ENCODE measurements around the gene HRH2. TPM values are rescaled to one million over a fixed set of nuclear protein-coding genes. Genes with fewer than 3 reads are reported as not detected.
"Not testable (repeated sequence)": the region's sequence is repeated elsewhere in the genome, so short reads cannot be mapped to it uniquely, and the experiment has no call there.

The HRH2 gene
- total RNA-seq, 1 experiment from 2014 or later, result 9.3 TPM

GRCh38 chr5:175753536-175754402, 95.9 kb downstream of the HRH2 start (continued):
- TF ChIP-seq, protein P1, sequence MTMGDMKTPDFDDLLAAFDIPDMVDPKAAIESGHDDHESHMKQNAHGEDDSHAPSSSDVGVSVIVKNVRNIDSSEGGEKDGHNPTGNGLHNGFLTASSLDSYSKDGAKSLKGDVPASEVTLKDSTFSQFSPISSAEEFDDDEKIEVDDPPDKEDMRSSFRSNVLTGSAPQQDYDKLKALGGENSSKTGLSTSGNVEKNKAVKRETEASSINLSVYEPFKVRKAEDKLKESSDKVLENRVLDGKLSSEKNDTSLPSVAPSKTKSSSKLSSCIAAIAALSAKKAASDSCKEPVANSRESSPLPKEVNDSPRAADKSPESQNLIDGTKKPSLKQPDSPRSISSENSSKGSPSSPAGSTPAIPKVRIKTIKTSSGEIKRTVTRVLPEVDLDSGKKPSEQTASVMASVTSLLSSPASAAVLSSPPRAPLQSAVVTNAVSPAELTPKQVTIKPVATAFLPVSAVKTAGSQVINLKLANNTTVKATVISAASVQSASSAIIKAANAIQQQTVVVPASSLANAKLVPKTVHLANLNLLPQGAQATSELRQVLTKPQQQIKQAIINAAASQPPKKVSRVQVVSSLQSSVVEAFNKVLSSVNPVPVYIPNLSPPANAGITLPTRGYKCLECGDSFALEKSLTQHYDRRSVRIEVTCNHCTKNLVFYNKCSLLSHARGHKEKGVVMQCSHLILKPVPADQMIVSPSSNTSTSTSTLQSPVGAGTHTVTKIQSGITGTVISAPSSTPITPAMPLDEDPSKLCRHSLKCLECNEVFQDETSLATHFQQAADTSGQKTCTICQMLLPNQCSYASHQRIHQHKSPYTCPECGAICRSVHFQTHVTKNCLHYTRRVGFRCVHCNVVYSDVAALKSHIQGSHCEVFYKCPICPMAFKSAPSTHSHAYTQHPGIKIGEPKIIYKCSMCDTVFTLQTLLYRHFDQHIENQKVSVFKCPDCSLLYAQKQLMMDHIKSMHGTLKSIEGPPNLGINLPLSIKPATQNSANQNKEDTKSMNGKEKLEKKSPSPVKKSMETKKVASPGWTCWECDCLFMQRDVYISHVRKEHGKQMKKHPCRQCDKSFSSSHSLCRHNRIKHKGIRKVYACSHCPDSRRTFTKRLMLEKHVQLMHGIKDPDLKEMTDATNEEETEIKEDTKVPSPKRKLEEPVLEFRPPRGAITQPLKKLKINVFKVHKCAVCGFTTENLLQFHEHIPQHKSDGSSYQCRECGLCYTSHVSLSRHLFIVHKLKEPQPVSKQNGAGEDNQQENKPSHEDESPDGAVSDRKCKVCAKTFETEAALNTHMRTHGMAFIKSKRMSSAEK (CRISPR knock-in tag; IDR thresholded peaks at IDR 0.05; ENCODE audit: borderline replicate concordance), result no peak
- TF ChIP-seq MXD4 (CRISPR knock-in tag; IDR thresholded peaks at IDR 0.05; ENCODE audit: borderline replicate concordance) (no peak), CBFB (CRISPR knock-in tag; IDR thresholded peaks at IDR 0.05; ENCODE audit: low read depth) (no peak), TEAD4 (CRISPR knock-in tag; IDR thresholded peaks at IDR 0.05) (no peak), EMX1 (CRISPR knock-in tag; IDR thresholded peaks at IDR 0.05) (no peak), GABPB1 (CRISPR knock-in tag; IDR thresholded peaks at IDR 0.05) (no peak), SMAD3 (CRISPR knock-in tag; IDR thresholded peaks at IDR 0.05; ENCODE audit: borderline replicate concordance) (no peak), RELA (CRISPR knock-in tag; IDR thresholded peaks at IDR 0.05; ENCODE audit: borderline replicate concordance) (no peak), ZNF671 (CRISPR knock-in tag; IDR thresholded peaks at IDR 0.05) (no peak), ZNF219 (CRISPR knock-in tag; IDR thresholded peaks at IDR 0.05; ENCODE audit: borderline replicate concordance) (no peak), AR (CRISPR knock-in tag; IDR thresholded peaks at IDR 0.05) (no peak), GRHL2 (CRISPR knock-in tag; IDR thresholded peaks at IDR 0.05; ENCODE audit: insufficient replicate concordance, severe bottlenecking) (no peak)
- TF ChIP-seq, protein P2, sequence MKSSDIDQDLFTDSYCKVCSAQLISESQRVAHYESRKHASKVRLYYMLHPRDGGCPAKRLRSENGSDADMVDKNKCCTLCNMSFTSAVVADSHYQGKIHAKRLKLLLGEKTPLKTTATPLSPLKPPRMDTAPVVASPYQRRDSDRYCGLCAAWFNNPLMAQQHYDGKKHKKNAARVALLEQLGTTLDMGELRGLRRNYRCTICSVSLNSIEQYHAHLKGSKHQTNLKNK (CRISPR knock-in tag; IDR thresholded peaks at IDR 0.05), result no peak

GRCh38 chr5:175759991-175760390, 102.1 kb downstream of the HRH2 start:
- H3K4me3 Mint-ChIP-seq; DNase-seq (ENCODE audit: low spot score); ATAC-seq; POLR2A ChIA-PET; H3K27me3 Mint-ChIP-seq (ENCODE audit: low read depth); CTCF ChIA-PET; H3K36me3 Mint-ChIP-seq; H3K27ac Mint-ChIP-seq; H3K4me1 Mint-ChIP-seq: not testable (repeated sequence)
- H3K9me3 Mint-ChIP-seq, result peaks cover 38% of the 10 kb centered on the region

Other genes with a start within 250 kb of the HRH2 start
- 0.07 TPM in 2 of 3 replicates, not detected in the other for gene DRD1, start 213.9 kb upstream of the HRH2 start, total RNA-seq (2021)
- 82.9 to 96.1 TPM (median 85.6 TPM) in 3 replicates for gene SFXN1, start 179.5 kb upstream of the HRH2 start, total RNA-seq (2021)
- gene CPLX2, start 213.5 kb downstream of the HRH2 start, total RNA-seq (2021), result 0.92 to 3.0 TPM (median 1.3 TPM) in 3 replicates

All from WTC11 (cell line).